GM13976 (cell line): ENCODE measurements around the gene RPL36.

ENCODE experiments used
- DNase-seq: peaks from one replicate; pipeline ENCODE4 v3.0.0; 2012; ENCODE audit warnings: low spot score
- in situ Hi-C: fragments of 300-500 bp; cut with MboI; formaldehyde crosslinking; loops from one replicate; pipeline ENCODE4 v1.12.0; 2022; ENCODE audit warnings: low sequenced_read_pairs, mixed read lengths, inconsistent platforms; ENCODE audit not compliant: unreplicated experiment
- TF ChIP-seq, protein P1 (sequence below): IDR thresholded peaks from 2 replicates; pipeline ENCODE4 v1.5.1; 2012; ENCODE audit warnings: borderline replicate concordance, mild to moderate bottlenecking; ENCODE audit not compliant: insufficient read depth; ENCODE audit errors: extremely low read depth, missing control alignments, control extremely low read depth

The RPL36 gene

GRCh38 chr19:5671600-5671999, 18.5 kb upstream of the RPL36 start:
- TF ChIP-seq, protein P1, sequence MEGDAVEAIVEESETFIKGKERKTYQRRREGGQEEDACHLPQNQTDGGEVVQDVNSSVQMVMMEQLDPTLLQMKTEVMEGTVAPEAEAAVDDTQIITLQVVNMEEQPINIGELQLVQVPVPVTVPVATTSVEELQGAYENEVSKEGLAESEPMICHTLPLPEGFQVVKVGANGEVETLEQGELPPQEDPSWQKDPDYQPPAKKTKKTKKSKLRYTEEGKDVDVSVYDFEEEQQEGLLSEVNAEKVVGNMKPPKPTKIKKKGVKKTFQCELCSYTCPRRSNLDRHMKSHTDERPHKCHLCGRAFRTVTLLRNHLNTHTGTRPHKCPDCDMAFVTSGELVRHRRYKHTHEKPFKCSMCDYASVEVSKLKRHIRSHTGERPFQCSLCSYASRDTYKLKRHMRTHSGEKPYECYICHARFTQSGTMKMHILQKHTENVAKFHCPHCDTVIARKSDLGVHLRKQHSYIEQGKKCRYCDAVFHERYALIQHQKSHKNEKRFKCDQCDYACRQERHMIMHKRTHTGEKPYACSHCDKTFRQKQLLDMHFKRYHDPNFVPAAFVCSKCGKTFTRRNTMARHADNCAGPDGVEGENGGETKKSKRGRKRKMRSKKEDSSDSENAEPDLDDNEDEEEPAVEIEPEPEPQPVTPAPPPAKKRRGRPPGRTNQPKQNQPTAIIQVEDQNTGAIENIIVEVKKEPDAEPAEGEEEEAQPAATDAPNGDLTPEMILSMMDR = no peak
- in situ Hi-C loops = no loop called here
- no peak for DNase-seq

- in situ Hi-C loops = no loop called here
- TF ChIP-seq, protein P1 = no peak
These were observed 17.2 kb upstream of the RPL36 start for GRCh38 chr19:5672708-5673459.

DNA sequence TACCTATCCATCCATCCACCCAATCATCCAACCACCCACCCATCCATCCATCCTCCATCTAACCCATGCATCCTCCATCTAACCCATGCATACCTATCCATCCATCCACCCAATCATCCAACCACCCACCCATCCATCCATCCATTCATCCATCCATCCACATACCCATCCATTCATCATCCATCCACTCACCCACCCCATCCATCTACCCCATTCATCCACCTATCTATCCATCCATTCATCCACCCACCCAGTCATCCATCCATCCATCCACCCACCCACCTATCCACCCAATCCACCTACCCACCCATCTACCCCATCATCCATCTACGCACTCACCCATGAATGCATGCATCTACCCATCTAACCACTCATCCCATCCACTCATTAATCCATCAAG, 16.3 kb upstream of the RPL36 start:
- in situ Hi-C loops = no loop called here
- TF ChIP-seq, protein P1 = no peak
- DNase-seq = no peak

More at GRCh38 chr19:5672708-5673459, 17.2 kb upstream of the RPL36 start:
- no peak for DNase-seq

DNA sequence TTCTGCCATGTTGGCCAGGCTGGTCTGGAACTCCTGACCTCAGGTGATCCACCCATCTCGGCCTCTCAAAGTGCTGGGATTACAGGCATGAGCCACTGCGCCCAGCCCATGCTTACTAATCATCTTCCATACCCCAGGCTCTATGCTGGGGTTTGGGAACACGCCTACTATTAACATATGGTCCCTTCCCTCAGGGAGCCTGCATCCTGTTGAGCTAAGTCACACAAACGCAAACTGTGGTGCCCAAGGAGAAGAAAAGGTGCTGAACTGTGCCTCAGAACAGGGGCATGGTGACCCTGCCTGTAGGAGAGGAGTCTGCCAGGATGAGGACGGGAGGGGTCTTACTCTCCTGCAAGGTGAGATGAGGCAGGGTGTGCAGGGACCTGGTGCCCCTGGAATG, 15.4 kb upstream of the RPL36 start:
- in situ Hi-C loops = no loop called here
- no peak for DNase-seq
- TF ChIP-seq, protein P1 = no peak

DNA sequence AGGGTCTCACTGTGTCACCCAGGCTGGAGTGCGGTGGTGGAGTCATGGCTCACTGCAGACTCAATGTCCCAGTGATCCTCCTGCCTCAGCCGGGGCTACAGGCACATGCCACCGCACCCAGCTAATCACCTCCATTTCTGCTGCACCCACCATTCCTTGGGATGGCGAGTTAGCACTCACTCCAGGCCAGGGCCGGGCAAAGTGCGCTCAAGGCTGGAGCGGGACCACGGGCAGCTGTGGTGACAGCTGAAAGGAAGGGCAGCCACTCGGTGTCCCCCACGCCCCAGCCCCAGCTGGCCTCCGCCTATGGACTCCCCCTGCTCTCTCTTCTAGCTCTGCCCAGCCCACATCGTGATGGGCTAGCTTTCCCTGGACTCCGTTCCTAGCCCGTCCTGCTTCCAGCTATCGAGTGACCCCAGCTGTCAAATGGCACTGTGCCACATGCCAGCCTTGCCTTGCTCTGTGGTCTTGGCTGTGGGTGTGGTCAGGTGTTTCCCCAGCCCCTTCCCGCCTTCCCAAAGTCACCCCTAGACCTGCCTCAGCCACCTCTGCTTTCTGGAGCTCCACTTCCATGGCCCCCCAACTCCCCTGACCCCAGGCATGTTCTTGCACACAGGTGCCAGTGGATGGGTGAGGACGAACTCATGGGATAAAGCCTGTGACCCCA, 13.9 kb upstream of the RPL36 start:
- in situ Hi-C loops = no loop called here

DNA sequence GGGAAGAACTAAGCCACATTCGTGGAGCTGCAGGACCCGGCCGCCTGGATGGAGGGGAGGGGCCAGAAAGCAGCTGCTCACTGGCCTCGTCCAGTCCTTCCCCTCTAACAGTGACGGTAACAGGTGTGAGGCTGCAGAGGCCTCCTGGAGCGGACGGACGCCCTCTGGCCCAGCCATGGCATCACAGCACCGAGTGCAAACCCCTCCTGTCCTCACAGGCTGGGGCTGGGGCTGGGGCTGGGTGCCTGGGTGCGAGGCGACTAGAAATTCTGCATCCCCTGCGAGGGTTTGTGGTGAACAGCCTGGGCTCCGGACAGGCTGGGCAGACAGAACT, 13.4 kb upstream of the RPL36 start:
- no peak for DNase-seq
- in situ Hi-C loops = no loop called here
- TF ChIP-seq, protein P1 = no peak

More for the DNA sequence above, 13.9 kb upstream of the RPL36 start:
- no peak for DNase-seq
- TF ChIP-seq, protein P1 = no peak
